CD14-positive monocyte (primary cell): ENCODE measurements around the gene SMG6. TPM values are rescaled to one million over a fixed set of nuclear protein-coding genes. Genes with fewer than 3 reads are reported as not detected.

ENCODE experiments used
- DNase-seq, 3 donors: peaks; one replicate each; pipeline ENCODE4 v3.0.0-alpha.2; 2011 to 2022
- H2AFZ ChIP-seq: 2 replicates; pipeline ENCODE4 v1.6.0; 2012; ENCODE audit warnings: mild to moderate bottlenecking, low read depth, low read length, inconsistent platforms; ENCODE audit not compliant: insufficient read depth, poor library complexity, severe bottlenecking
- H3K27ac ChIP-seq, 2 donors: 1 replicate in 1 of 2; 2 replicates in 1 of 2; pipeline ENCODE4 v1.5.1; 2012 to 2013; ENCODE audit warnings: low read length in 2 of 2, control low read depth in 1 of 2, inconsistent platforms in 1 of 2, low read depth in 1 of 2, mild to moderate bottlenecking in 1 of 2
- H3K27me3 ChIP-seq, 2 donors: one replicate each; pipeline versions ENCODE4 v1.6.0 to v1.6.1; 2011 to 2013; ENCODE audit warnings: low read length in 2 of 2; ENCODE audit not compliant: control insufficient read depth in 2 of 2, insufficient read depth in 2 of 2
- H3K36me3 ChIP-seq, 2 donors: replicated peaks in 1 of 2; 1 replicate in 1 of 2; 2 replicates in 1 of 2; pipeline versions ENCODE4 v1.5.1 to v1.6.1; 2012 to 2013; ENCODE audit warnings: low read length in 2 of 2, control low read depth in 1 of 2, inconsistent platforms in 1 of 2, mild to moderate bottlenecking in 1 of 2; ENCODE audit not compliant: insufficient read depth in 2 of 2, control insufficient read depth in 1 of 2
- H3K4me1 ChIP-seq, 2 donors: 1 replicate in 1 of 2; 2 replicates in 1 of 2; pipeline versions ENCODE4 v1.5.1 to v1.6.1; 2012 to 2013; ENCODE audit warnings: low read length in 2 of 2, control low read depth in 1 of 2, inconsistent platforms in 1 of 2, mild to moderate bottlenecking in 1 of 2, moderate library complexity in 1 of 2; ENCODE audit not compliant: insufficient read depth in 2 of 2, control insufficient read depth in 1 of 2
- H3K4me2 ChIP-seq: replicated peaks from 2 replicates; pipeline ENCODE3; 2012; ENCODE audit warnings: low read length, moderate library complexity, mild to moderate bottlenecking; ENCODE audit not compliant: poor library complexity, severe bottlenecking; ENCODE audit errors: extremely low read depth
- H3K4me3 ChIP-seq, 3 experiments: fragments of 200-600 bp in 1 of 3; sonication (generic) in 1 of 3; replicated peaks in 1 of 3; 1 replicate in 2 of 3; 2 replicates in 1 of 3; pipeline ENCODE4 v1.5.1; 2011 to 2013; ENCODE audit warnings: low read length in 3 of 3, mild to moderate bottlenecking in 3 of 3, control low read depth in 2 of 3, low read depth in 2 of 3, inconsistent platforms in 1 of 3, moderate library complexity in 1 of 3
- H3K79me2 ChIP-seq: 2 replicates; pipeline ENCODE4 v1.6.0; 2012; ENCODE audit warnings: mild to moderate bottlenecking, control low read depth, inconsistent platforms, low read length, moderate library complexity; ENCODE audit not compliant: insufficient read depth
- H3K9ac ChIP-seq: 2 replicates; pipeline ENCODE4 v1.6.0; 2017; ENCODE audit warnings: low read length, mild to moderate bottlenecking; ENCODE audit not compliant: insufficient read depth, poor library complexity, severe bottlenecking
- H3K9me3 ChIP-seq, 2 donors: replicated peaks in 1 of 2; 1 replicate in 1 of 2; 2 replicates in 1 of 2; pipeline versions ENCODE4 v1.5.1 to v1.6.1; 2012 to 2013; ENCODE audit warnings: low read length in 2 of 2, control low read depth in 1 of 2; ENCODE audit not compliant: control insufficient read depth in 1 of 2, insufficient read depth in 1 of 2
- H4K20me1 ChIP-seq: 2 replicates; pipeline ENCODE4 v1.6.0; 2012; ENCODE audit warnings: mild to moderate bottlenecking, low read length, control low read depth, moderate library complexity; ENCODE audit not compliant: insufficient read depth
- H3K27ac Mint-ChIP-seq, 7 donors: one replicate each; pipeline ENCODE4 v1.8.0; 2020; ENCODE audit warnings: mild to moderate bottlenecking in 7 of 7, mixed read lengths in 7 of 7, moderate library complexity in 6 of 7, inconsistent platforms in 2 of 7
- H3K27me3 Mint-ChIP-seq, 3 donors: one replicate each; pipeline ENCODE4 v1.8.0; 2021 to 2022; ENCODE audit warnings: low read depth in 3 of 3, mild to moderate bottlenecking in 3 of 3, mixed read lengths in 3 of 3, moderate library complexity in 3 of 3, inconsistent platforms in 1 of 3
- H3K36me3 Mint-ChIP-seq, 2 donors: one replicate each; pipeline ENCODE4 v1.8.0; 2020; ENCODE audit warnings: mixed read lengths in 2 of 2, inconsistent platforms in 1 of 2, mild to moderate bottlenecking in 1 of 2
- H3K4me1 Mint-ChIP-seq: one replicate; pipeline ENCODE4 v1.8.0; 2020; ENCODE audit warnings: mild to moderate bottlenecking, mixed read lengths
- H3K4me3 Mint-ChIP-seq, 2 donors: one replicate each; pipeline ENCODE4 v1.8.0; 2020; ENCODE audit warnings: mild to moderate bottlenecking in 2 of 2, mixed read lengths in 2 of 2, moderate library complexity in 1 of 2
- H3K9me3 Mint-ChIP-seq, 7 donors: one replicate each; pipeline ENCODE4 v1.8.0; 2020 to 2022; ENCODE audit warnings: mixed read lengths in 7 of 7, mild to moderate bottlenecking in 6 of 7, moderate library complexity in 6 of 7, inconsistent platforms in 2 of 7
- CTCF ChIP-seq: fragments of 200-600 bp; IDR thresholded peaks from one replicate; pipeline ENCODE4 v1.8.0; 2022; ENCODE audit warnings: antibody characterized with exemption, mild to moderate bottlenecking
- WGBS: methylation state at CpG from one replicate; pipeline ENCODE4 v1.1.5; 2013; ENCODE audit warnings: missing lambda C conversion rate; ENCODE audit not compliant: insufficient coverage; 5-methylcytosine and 5-hydroxymethylcytosine counted together
- intact Hi-C, 2 donors: fragments of 100-400 bp; cut with micrococcal nuclease; formaldehyde crosslinking; loops; one replicate each; pipeline versions ENCODE4 v1.15.0 to v1.15.1; 2023
- polyA plus RNA-seq, 3 donors: library from polyadenylated mRNA; depleted of rRNA in 1 of 3; unstranded in 2 of 3; stranded (reverse) in 1 of 3; fragments of 300-500 nt in 2 of 3; fragments of >200 nt in 1 of 3; fragmentation: Illumina TruSeq in 2 of 3; gene quantifications; 1 replicate in 2 of 3; 2 replicates in 1 of 3; pipeline ENCODE4 v1.2.3, GENCODE V29; 2012 to 2021

The SMG6 gene
- polyA plus RNA-seq, 3 donors: 0.67 to 7.1 (median 1.1) TPM

GRCh38 chr17:2183346-2183745 lies 120.2 kb downstream of the SMG6 start:
- H3K27ac Mint-ChIP-seq: peak overlapping the region in 1 of 7 donors; percentile 25
- WGBS: 100% methylated on average over 3 of the region's 5 CpGs
- H3K9me3 Mint-ChIP-seq: no peaks in the 10 kb centered on the region
- DNase-seq: no peak
- Histone ChIP-seq H2AFZ (no peak overlapping the region), H3K9me3 (no peaks in the 10 kb centered on the region), H3K36me3 (peaks cover 29 to 79% of the 10 kb centered on the region in 2 donors), H3K4me3 (no peak overlapping the region), H3K27me3 (no peaks in the 10 kb centered on the region), H3K4me1 (peaks cover 10 to 12% of the 10 kb centered on the region in 2 donors), H4K20me1 (no peaks in the 10 kb centered on the region), H3K27ac (no peak overlapping the region), H3K79me2 (no peaks in the 10 kb centered on the region), H3K4me2 (no peak overlapping the region), H3K9ac (no peak overlapping the region)
- H3K36me3 Mint-ChIP-seq: peaks cover 59 to 78% of the 10 kb centered on the region in 2 donors
- peaks cover 12% of the 10 kb centered on the region for H3K4me1 Mint-ChIP-seq
- no peak overlapping the region for H3K4me3 Mint-ChIP-seq
- intact Hi-C loops: no loop called here
- peaks cover 1 to 3% (median 2%) of the 10 kb centered on the region in 3 donors for H3K27me3 Mint-ChIP-seq
- no peak for TF ChIP-seq CTCF

GRCh38 chr17:2181897-2182448 lies 121.6 kb downstream of the SMG6 start:
- no peak for TF ChIP-seq CTCF
- intact Hi-C loops: no loop called here
- peaks cover 58 to 77% of the 10 kb centered on the region in 2 donors for H3K36me3 Mint-ChIP-seq
- H2AFZ ChIP-seq: no peak overlapping the region
- H3K9me3 Mint-ChIP-seq: no peaks in the 10 kb centered on the region
- peaks cover 12% of the 10 kb centered on the region for H3K4me1 Mint-ChIP-seq
- WGBS: 93% methylated on average over 7 of the region's 8 CpGs
- H3K27ac Mint-ChIP-seq: peak overlapping the region in 1 of 7 donors; percentile 12
- no peak overlapping the region for H3K27ac ChIP-seq
- DNase-seq: no peak
- no peak overlapping the region for H3K4me3 ChIP-seq
- H3K4me2 ChIP-seq: no peak overlapping the region
- H4K20me1 ChIP-seq: no peaks in the 10 kb centered on the region
- H3K9me3 ChIP-seq: no peaks in the 10 kb centered on the region
- H3K4me1 ChIP-seq: peaks cover 10 to 12% of the 10 kb centered on the region in 2 donors
- peaks cover 28 to 77% of the 10 kb centered on the region in 2 donors for H3K36me3 ChIP-seq
- H3K27me3 ChIP-seq: no peaks in the 10 kb centered on the region
- H3K9ac ChIP-seq: no peak overlapping the region
- no peaks in the 10 kb centered on the region for H3K79me2 ChIP-seq
- H3K27me3 Mint-ChIP-seq: peaks cover 1 to 3% (median 3%) of the 10 kb centered on the region in 3 donors
- no peak overlapping the region for H3K4me3 Mint-ChIP-seq
